Measurements from ENCODE around the gene M1AP.

DNA sequence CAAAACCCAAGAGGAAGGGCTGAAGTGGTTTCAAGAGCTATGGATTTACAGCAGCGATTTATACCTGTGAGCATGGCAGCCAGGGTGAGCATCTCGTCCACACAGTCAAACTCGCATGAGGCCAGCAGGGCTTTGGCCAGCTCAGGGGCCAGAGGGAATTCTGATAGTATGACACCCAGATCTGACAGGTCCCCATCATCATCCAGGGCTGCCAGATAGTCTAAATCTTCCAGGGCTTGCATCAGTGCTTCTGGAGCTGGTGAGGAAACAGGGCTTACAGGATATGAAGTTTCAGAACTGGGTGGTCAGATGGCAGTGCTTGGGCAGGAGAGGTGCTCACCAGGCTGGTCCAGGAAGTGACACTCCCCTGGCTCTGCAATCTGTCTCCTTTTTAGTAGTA is 125.6 kb downstream of the M1AP start:
- TF ChIP-seq, protein P1, sequence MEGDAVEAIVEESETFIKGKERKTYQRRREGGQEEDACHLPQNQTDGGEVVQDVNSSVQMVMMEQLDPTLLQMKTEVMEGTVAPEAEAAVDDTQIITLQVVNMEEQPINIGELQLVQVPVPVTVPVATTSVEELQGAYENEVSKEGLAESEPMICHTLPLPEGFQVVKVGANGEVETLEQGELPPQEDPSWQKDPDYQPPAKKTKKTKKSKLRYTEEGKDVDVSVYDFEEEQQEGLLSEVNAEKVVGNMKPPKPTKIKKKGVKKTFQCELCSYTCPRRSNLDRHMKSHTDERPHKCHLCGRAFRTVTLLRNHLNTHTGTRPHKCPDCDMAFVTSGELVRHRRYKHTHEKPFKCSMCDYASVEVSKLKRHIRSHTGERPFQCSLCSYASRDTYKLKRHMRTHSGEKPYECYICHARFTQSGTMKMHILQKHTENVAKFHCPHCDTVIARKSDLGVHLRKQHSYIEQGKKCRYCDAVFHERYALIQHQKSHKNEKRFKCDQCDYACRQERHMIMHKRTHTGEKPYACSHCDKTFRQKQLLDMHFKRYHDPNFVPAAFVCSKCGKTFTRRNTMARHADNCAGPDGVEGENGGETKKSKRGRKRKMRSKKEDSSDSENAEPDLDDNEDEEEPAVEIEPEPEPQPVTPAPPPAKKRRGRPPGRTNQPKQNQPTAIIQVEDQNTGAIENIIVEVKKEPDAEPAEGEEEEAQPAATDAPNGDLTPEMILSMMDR (IDR thresholded peaks at IDR 0.05; ENCODE audit: low read depth, low read length, poor library complexity, severe bottlenecking) = no peak
- no peak for TF ChIP-seq EZH2phosphoT487 (IDR thresholded peaks at IDR 0.05; ENCODE audit: borderline replicate concordance, low read length)
